ENCODE results near the gene PDXK. TPM values are rescaled to one million over a fixed set of nuclear protein-coding genes. Genes with fewer than 3 reads are reported as not detected.
"Not testable (repeated sequence)": the region's sequence is repeated elsewhere in the genome, so short reads cannot be mapped to it uniquely, and the experiment has no call there.

The PDXK gene
- total RNA-seq (10 to 100 TPM; 96.3 to 96.7 TPM), polyA plus RNA-seq (38.3 TPM)

GRCh38 chr21:43718872-43719747 lies at the start of gene PDXK:
PDXK (plus strand) TSS chr21:43719129; CDS start chr21:43719295, 166 bp downstream.
- H3K27ac Mint-ChIP-seq: peak within 1 kb of the TSS; percentile 58 to 91 (median 81)
- peaks cover 19 to 32% (median 29%) of the 10 kb centered on the region in 3 donors for H3K4me1 Mint-ChIP-seq
- H3K9me3 ChIP-seq (ENCODE audit: low read length): no peaks in the 10 kb centered on the region
- peaks cover 0 to 2% of the 10 kb centered on the region in 2 donors for H3K27me3 Mint-ChIP-seq
- POLR2A ChIA-PET: interaction anchor here (0.5 to 1.6 kb wide), 4 partner anchors 9 to 688 kb away, joined by 3 to 6 read pairs (median 5); no protein-coding TSS in a partner anchor
- peak within 1 kb of the TSS; percentile 79 for H3K27ac ChIP-seq (ENCODE audit: low read depth, low read length)
- DNase-seq: peak; percentile 62 to 83 (median 80)
- H3K36me3 Mint-ChIP-seq: peaks cover 0 to 8% (median 0%) of the 10 kb centered on the region in 3 donors
- peaks cover 21% of the 10 kb centered on the region for H3K4me1 ChIP-seq (ENCODE audit: insufficient read depth, low read length)
- no peaks in the 10 kb centered on the region for H3K9me3 Mint-ChIP-seq
- CTCF ChIA-PET: interaction anchor here (1.3 to 1.4 kb wide), 2 partner anchors 8 to 9 kb away, joined by 4 read pairs; no protein-coding TSS in a partner anchor
- H3K4me3 Mint-ChIP-seq: peak within 1 kb of the TSS; percentile 81 to 93 (median 87)
- H3K27me3 ChIP-seq (ENCODE audit: insufficient read depth, low read length, poor library complexity, severe bottlenecking): no peaks in the 10 kb centered on the region
- no peaks in the 10 kb centered on the region for H3K36me3 ChIP-seq (ENCODE audit: insufficient read depth, low read length)
- H3K4me3 ChIP-seq (ENCODE audit: low read length): peak within 1 kb of the TSS; percentile 85

- peaks cover 20 to 36% (median 30%) of the 10 kb centered on the region in 3 donors for H3K4me1 Mint-ChIP-seq
- POLR2A ChIA-PET: no interaction called here
- DNase-seq: no peak
- Histone ChIP-seq H3K36me3 (ENCODE audit: insufficient read depth, low read length) (peaks cover 16% of the 10 kb centered on the region), H3K4me3 (ENCODE audit: low read length) (no peak overlapping the region), H3K4me1 (ENCODE audit: insufficient read depth, low read length) (peaks cover 7% of the 10 kb centered on the region), H3K27me3 (ENCODE audit: insufficient read depth, low read length, poor library complexity, severe bottlenecking) (no peaks in the 10 kb centered on the region), H3K9me3 (ENCODE audit: low read length) (no peaks in the 10 kb centered on the region), H3K27ac (ENCODE audit: low read depth, low read length) (no peak overlapping the region)
- H3K9me3 Mint-ChIP-seq: no peaks in the 10 kb centered on the region
- no peaks in the 10 kb centered on the region for H3K27me3 Mint-ChIP-seq
- CTCF ChIA-PET: no interaction called here
- peak overlapping the region in 1 of 8 donors; percentile 83 for H3K27ac Mint-ChIP-seq
- peaks cover 5 to 72% (median 18%) of the 10 kb centered on the region in 3 donors for H3K36me3 Mint-ChIP-seq
- H3K4me3 Mint-ChIP-seq: peak overlapping the region in 1 of 7 donors; percentile 11
These were observed 48.9 kb upstream of the PDXK start for GRCh38 chr21:43669828-43670605.

- DNase-seq: no peak
- Mint-ChIP-seq H3K27me3 (no peaks in the 10 kb centered on the region), H3K36me3 (peaks cover 7 to 87% (median 15%) of the 10 kb centered on the region in 3 donors), H3K9me3 (no peaks in the 10 kb centered on the region), H3K4me1 (peaks cover 10 to 14% (median 11%) of the 10 kb centered on the region in 3 donors), H3K27ac (no peak overlapping the region), H3K4me3 (no peak overlapping the region)
- Histone ChIP-seq H3K27me3 (ENCODE audit: insufficient read depth, low read length, poor library complexity, severe bottlenecking) (no peaks in the 10 kb centered on the region), H3K27ac (ENCODE audit: low read depth, low read length) (no peak overlapping the region), H3K4me3 (ENCODE audit: low read length) (no peak overlapping the region), H3K4me1 (ENCODE audit: insufficient read depth, low read length) (no peaks in the 10 kb centered on the region), H3K36me3 (ENCODE audit: insufficient read depth, low read length) (peaks cover 30% of the 10 kb centered on the region), H3K9me3 (ENCODE audit: low read length) (no peaks in the 10 kb centered on the region)
- ChIA-PET CTCF (interaction anchor here (1.0 kb wide), 1 partner anchor 24 kb away, joined by 4 read pairs; no protein-coding TSS in a partner anchor), POLR2A (no interaction called here)
These were observed 43.1 kb upstream of the PDXK start for GRCh38 chr21:43675871-43676270.

- Histone ChIP-seq H3K4me3 (ENCODE audit: low read length) (no peak overlapping the region), H3K27me3 (ENCODE audit: insufficient read depth, low read length, poor library complexity, severe bottlenecking) (no peaks in the 10 kb centered on the region), H3K27ac (ENCODE audit: low read depth, low read length) (no peak overlapping the region), H3K9me3 (ENCODE audit: low read length) (no peaks in the 10 kb centered on the region), H3K36me3 (ENCODE audit: insufficient read depth, low read length) (peaks cover 27% of the 10 kb centered on the region), H3K4me1 (ENCODE audit: insufficient read depth, low read length) (no peaks in the 10 kb centered on the region)
- peaks cover 7 to 85% (median 15%) of the 10 kb centered on the region in 3 donors for H3K36me3 Mint-ChIP-seq
- no peak overlapping the region for H3K27ac Mint-ChIP-seq
- POLR2A ChIA-PET: no interaction called here
- H3K4me3 Mint-ChIP-seq: no peak overlapping the region
- DNase-seq: no peak
- CTCF ChIA-PET: interaction anchor here (1.0 kb wide), 1 partner anchor 24 kb away, joined by 4 read pairs; no protein-coding TSS in a partner anchor
- no peaks in the 10 kb centered on the region for H3K27me3 Mint-ChIP-seq
- peaks cover 10 to 14% (median 11%) of the 10 kb centered on the region in 3 donors for H3K4me1 Mint-ChIP-seq
- H3K9me3 Mint-ChIP-seq: no peaks in the 10 kb centered on the region
These were observed 42.5 kb upstream of the PDXK start for GRCh38 chr21:43676391-43676790.

GRCh38 chr21:43679951-43680350 lies 39.0 kb upstream of the PDXK start:
- Histone ChIP-seq H3K36me3 (ENCODE audit: insufficient read depth, low read length) (peaks cover 41% of the 10 kb centered on the region), H3K9me3 (ENCODE audit: low read length) (no peaks in the 10 kb centered on the region), H3K27me3 (ENCODE audit: insufficient read depth, low read length, poor library complexity, severe bottlenecking) (no peaks in the 10 kb centered on the region), H3K4me1 (ENCODE audit: insufficient read depth, low read length) (no peaks in the 10 kb centered on the region), H3K4me3 (ENCODE audit: low read length) (no peak overlapping the region), H3K27ac (ENCODE audit: low read depth, low read length) (no peak overlapping the region)
- CTCF ChIA-PET: no interaction called here
- POLR2A ChIA-PET: no interaction called here
- Mint-ChIP-seq H3K4me3 (no peak overlapping the region), H3K36me3 (peaks cover 13 to 82% (median 18%) of the 10 kb centered on the region in 3 donors), H3K27ac (peak overlapping the region in 3 of 8 donors; percentile 51 to 75 (median 66)), H3K27me3 (no peaks in the 10 kb centered on the region), H3K9me3 (no peaks in the 10 kb centered on the region), H3K4me1 (peaks cover 10 to 14% (median 11%) of the 10 kb centered on the region in 3 donors)
- no peak for DNase-seq

GRCh38 chr21:43680421-43680820 lies 38.5 kb upstream of the PDXK start:
- POLR2A ChIA-PET: interaction anchor here (0.7 kb wide), 1 partner anchor 1078 kb away, joined by 5 read pairs; no protein-coding TSS in a partner anchor
- DNase-seq; H3K27me3 ChIP-seq (ENCODE audit: insufficient read depth, low read length, poor library complexity, severe bottlenecking); CTCF ChIA-PET; H3K4me1 ChIP-seq (ENCODE audit: insufficient read depth, low read length); H3K27ac ChIP-seq (ENCODE audit: low read depth, low read length); H3K9me3 Mint-ChIP-seq; H3K9me3 ChIP-seq (ENCODE audit: low read length); H3K27ac Mint-ChIP-seq; H3K27me3 Mint-ChIP-seq; H3K4me3 Mint-ChIP-seq; H3K4me3 ChIP-seq (ENCODE audit: low read length): not testable (repeated sequence)
- peaks cover 40% of the 10 kb centered on the region for H3K36me3 ChIP-seq (ENCODE audit: insufficient read depth, low read length)
- peaks cover 17 to 82% (median 22%) of the 10 kb centered on the region in 3 donors for H3K36me3 Mint-ChIP-seq
- peaks cover 9 to 14% (median 10%) of the 10 kb centered on the region in 3 donors for H3K4me1 Mint-ChIP-seq

- ChIA-PET CTCF (no interaction called here), POLR2A (no interaction called here)
- H3K4me3 Mint-ChIP-seq: no peak overlapping the region
- H3K4me1 Mint-ChIP-seq: peaks cover 9 to 14% (median 10%) of the 10 kb centered on the region in 3 donors
- Histone ChIP-seq H3K36me3 (ENCODE audit: insufficient read depth, low read length) (peaks cover 40% of the 10 kb centered on the region), H3K4me1 (ENCODE audit: insufficient read depth, low read length) (no peaks in the 10 kb centered on the region), H3K4me3 (ENCODE audit: low read length) (no peak overlapping the region), H3K9me3 (ENCODE audit: low read length) (no peaks in the 10 kb centered on the region), H3K27me3 (ENCODE audit: insufficient read depth, low read length, poor library complexity, severe bottlenecking) (no peaks in the 10 kb centered on the region), H3K27ac (ENCODE audit: low read depth, low read length) (no peak overlapping the region)
- no peak overlapping the region for H3K27ac Mint-ChIP-seq
- H3K36me3 Mint-ChIP-seq: peaks cover 18 to 82% (median 27%) of the 10 kb centered on the region in 3 donors
- no peak for DNase-seq
- no peaks in the 10 kb centered on the region for H3K9me3 Mint-ChIP-seq
- no peaks in the 10 kb centered on the region for H3K27me3 Mint-ChIP-seq
These were observed 37.3 kb upstream of the PDXK start for GRCh38 chr21:43681650-43682049.

Data from CD8-positive, alpha-beta memory T cell (primary cell).